AG04450 (cell line): ENCODE results near the gene SORL1. TPM values are rescaled to one million over a fixed set of nuclear protein-coding genes. Genes with fewer than 3 reads are reported as not detected.
A peak's percentile ranks its signal among the peaks of the same experiment; 100 is the strongest.

Experiments
- CTCF ChIA-PET: fragments of 300-600, 350-600 bp; formaldehyde crosslinking; extraction: SDS; loops from one replicate; lab custom pipeline; 2022; ENCODE audit warnings: antibody characterized with exemption, inconsistent platforms; lab: Charles Lee
- POLR2A ChIA-PET: fragments of 350-600 bp; formaldehyde crosslinking; extraction: SDS; loops from one replicate; lab custom pipeline; 2021; ENCODE audit warnings: antibody characterized with exemption, inconsistent platforms; lab: Yijun Ruan, JAX
- DNase-seq: peaks from one replicate; pipeline ENCODE4 v3.0.0-alpha.2; 2011; ENCODE audit warnings: low read depth, low spot score
- H3K27ac ChIP-seq: one replicate; pipeline ENCODE4 v1.5.1; 2012; ENCODE audit warnings: low read depth, low read length, control low read depth
- H3K27me3 ChIP-seq: one replicate; pipeline ENCODE4 v1.6.0; 2012; ENCODE audit warnings: low read length; ENCODE audit not compliant: control insufficient read depth, insufficient read depth
- H3K4me3 ChIP-seq: 2 replicates; pipeline ENCODE4 v1.5.1; 2011; ENCODE audit warnings: mild to moderate bottlenecking, low read depth, low read length, control low read depth
- H3K9me3 ChIP-seq: 2 replicates; pipeline ENCODE4 v1.5.1; 2012; ENCODE audit warnings: low read length; ENCODE audit not compliant: control insufficient read depth, insufficient read depth
- polyA plus RNA-seq: library from polyadenylated mRNA; depleted of rRNA; stranded (reverse); fragments of >200 nt; gene quantifications from 2 replicates; pipeline ENCODE4 v1.2.3, GENCODE V29; 2011
- TF ChIP-seq, protein P1 (sequence below): IDR thresholded peaks from 2 replicates; pipeline ENCODE4 v1.5.1; 2011; ENCODE audit warnings: low read depth, low read length, control low read depth, inconsistent platforms

The SORL1 gene
- polyA plus RNA-seq, 1 experiment, result 5.4 TPM

GRCh38 chr11:121448431-121448941 lies 3.6 kb upstream of the SORL1 start:
- POLR2A ChIA-PET, result no interaction called here
- H3K9me3 ChIP-seq, result no peaks in the 10 kb centered on the region; the same call in 1 of the 2 replicates
- TF ChIP-seq, protein P1, sequence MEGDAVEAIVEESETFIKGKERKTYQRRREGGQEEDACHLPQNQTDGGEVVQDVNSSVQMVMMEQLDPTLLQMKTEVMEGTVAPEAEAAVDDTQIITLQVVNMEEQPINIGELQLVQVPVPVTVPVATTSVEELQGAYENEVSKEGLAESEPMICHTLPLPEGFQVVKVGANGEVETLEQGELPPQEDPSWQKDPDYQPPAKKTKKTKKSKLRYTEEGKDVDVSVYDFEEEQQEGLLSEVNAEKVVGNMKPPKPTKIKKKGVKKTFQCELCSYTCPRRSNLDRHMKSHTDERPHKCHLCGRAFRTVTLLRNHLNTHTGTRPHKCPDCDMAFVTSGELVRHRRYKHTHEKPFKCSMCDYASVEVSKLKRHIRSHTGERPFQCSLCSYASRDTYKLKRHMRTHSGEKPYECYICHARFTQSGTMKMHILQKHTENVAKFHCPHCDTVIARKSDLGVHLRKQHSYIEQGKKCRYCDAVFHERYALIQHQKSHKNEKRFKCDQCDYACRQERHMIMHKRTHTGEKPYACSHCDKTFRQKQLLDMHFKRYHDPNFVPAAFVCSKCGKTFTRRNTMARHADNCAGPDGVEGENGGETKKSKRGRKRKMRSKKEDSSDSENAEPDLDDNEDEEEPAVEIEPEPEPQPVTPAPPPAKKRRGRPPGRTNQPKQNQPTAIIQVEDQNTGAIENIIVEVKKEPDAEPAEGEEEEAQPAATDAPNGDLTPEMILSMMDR, result no peak
- H3K27me3 ChIP-seq, result peaks cover 11% of the 10 kb centered on the region
- CTCF ChIA-PET, result no interaction called here
- no peak overlapping the region for H3K4me3 ChIP-seq
- H3K27ac ChIP-seq, result no peak overlapping the region
- DNase-seq, result no peak

DNA sequence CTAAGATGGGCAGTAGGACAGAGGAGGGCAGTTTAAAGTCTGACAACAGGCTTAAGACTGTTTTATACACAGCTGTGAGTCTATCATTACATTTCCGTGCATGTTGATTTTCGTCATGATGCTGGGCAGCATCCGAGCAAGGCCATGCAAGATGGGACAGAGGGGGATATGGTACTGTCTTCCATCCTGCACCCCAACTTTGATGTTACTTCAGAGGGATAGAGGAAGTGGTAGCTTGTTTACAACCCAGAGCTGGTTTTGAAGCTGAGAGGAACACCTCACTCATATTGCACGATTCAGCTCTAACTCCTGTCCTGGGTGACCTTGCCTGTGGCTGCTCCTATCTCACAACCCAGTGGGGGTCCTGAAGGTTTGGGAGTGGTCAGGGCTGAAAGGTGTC lies 3.0 kb upstream of the SORL1 start:
- CTCF ChIA-PET, result no interaction called here
- TF ChIP-seq, protein P1, result no peak
- POLR2A ChIA-PET, result no interaction called here
- no peak overlapping the region for H3K4me3 ChIP-seq
- DNase-seq, result no peak
- no peak overlapping the region for H3K27ac ChIP-seq
- no peaks in the 10 kb centered on the region; the same call in 1 of the 2 replicates for H3K9me3 ChIP-seq
- H3K27me3 ChIP-seq, result peaks cover 11% of the 10 kb centered on the region

- Histone ChIP-seq H3K4me3 (no peak overlapping the region), H3K27ac (no peak overlapping the region), H3K9me3 (no peaks in the 10 kb centered on the region; the same call in 1 of the 2 replicates), H3K27me3 (peaks cover 11% of the 10 kb centered on the region)
- TF ChIP-seq, protein P1, result no peak
- CTCF ChIA-PET, result no interaction called here
- DNase-seq, result no peak
- POLR2A ChIA-PET, result no interaction called here
Observed at GRCh38 chr11:121449626-121450025, 2.5 kb upstream of the SORL1 start.

- ChIA-PET POLR2A (no interaction called here), CTCF (no interaction called here)
- DNase-seq, result no peak
- no peak overlapping the region for H3K27ac ChIP-seq
- no peaks in the 10 kb centered on the region; the same call in 1 of the 2 replicates for H3K9me3 ChIP-seq
- H3K4me3 ChIP-seq, result no peak overlapping the region
- H3K27me3 ChIP-seq, result peaks cover 11% of the 10 kb centered on the region
- TF ChIP-seq, protein P1, result no peak
Observed at GRCh38 chr11:121450401-121450800, 1.7 kb upstream of the SORL1 start.

- TF ChIP-seq, protein P1, result no peak
- H3K4me3 ChIP-seq, result peak overlapping the region; percentile 74
- H3K9me3 ChIP-seq, result no peaks in the 10 kb centered on the region; the same call in 1 of the 2 replicates
- no peak for DNase-seq
- H3K27ac ChIP-seq, result no peak overlapping the region
- ChIA-PET CTCF (interaction anchor here (0.9 to 1.7 kb wide), 5 partner anchors 9 to 140 kb away, joined by 3 to 8 read pairs (median 6); no protein-coding TSS in a partner anchor), POLR2A (no interaction called here)
- H3K27me3 ChIP-seq, result peaks cover 11% of the 10 kb centered on the region
Observed at GRCh38 chr11:121451178-121451985, 732 bp upstream of the SORL1 start.
